GM23248 (cell line): ENCODE data around the gene SKP1. TPM values are rescaled to one million over a fixed set of nuclear protein-coding genes. Genes with fewer than 3 reads are reported as not detected.

Source experiments
- DNase-seq: peaks from one replicate; pipeline ENCODE4 v3.0.0-alpha.2; 2015
- H2AFZ ChIP-seq: fragments of 200-600 bp; sonication (generic); 2 replicates; pipeline ENCODE4 v1.6.1; 2016; ENCODE audit warnings: antibody characterized with exemption
- H3F3A ChIP-seq: fragments of 200-600 bp; sonication (generic); 2 replicates; pipeline ENCODE4 v1.6.1; 2016; ENCODE audit warnings: mild to moderate bottlenecking, antibody characterized with exemption, mixed run types; ENCODE audit not compliant: insufficient read depth
- H3K27ac ChIP-seq: fragments of 200-600 bp; sonication (generic); 2 replicates; pipeline ENCODE4 v1.5.1; 2016; ENCODE audit warnings: mild to moderate bottlenecking
- H3K27me3 ChIP-seq: fragments of 200-600 bp; sonication (generic); replicated peaks from 2 replicates; pipeline ENCODE4 v1.6.1; 2016; ENCODE audit warnings: mild to moderate bottlenecking; ENCODE audit not compliant: insufficient read depth
- H3K36me3 ChIP-seq: fragments of 200-600 bp; sonication (generic); 2 replicates; pipeline ENCODE4 v1.6.1; 2016; ENCODE audit warnings: low read depth, mild to moderate bottlenecking
- H3K4me1 ChIP-seq: fragments of 200-600 bp; sonication (generic); 2 replicates; pipeline ENCODE4 v1.6.1; 2016; ENCODE audit warnings: mild to moderate bottlenecking; ENCODE audit not compliant: insufficient read depth
- H3K4me2 ChIP-seq: fragments of 200-600 bp; sonication (generic); one replicate; pipeline ENCODE4 v1.6.1; 2016; ENCODE audit warnings: mild to moderate bottlenecking; ENCODE audit not compliant: unreplicated experiment
- H3K4me3 ChIP-seq: fragments of 200-600 bp; sonication (generic); 2 replicates; pipeline ENCODE4 v1.5.1; 2016; ENCODE audit warnings: mild to moderate bottlenecking
- H3K79me2 ChIP-seq: fragments of 200-600 bp; sonication (generic); 2 replicates; pipeline ENCODE4 v1.6.1; 2016; ENCODE audit warnings: mild to moderate bottlenecking; ENCODE audit not compliant: insufficient read depth
- H3K9ac ChIP-seq: fragments of 200-600 bp; sonication (generic); 2 replicates; pipeline ENCODE4 v1.6.1; 2016; ENCODE audit warnings: mild to moderate bottlenecking
- H3K9me2 ChIP-seq: fragments of 200-600 bp; sonication (generic); 2 replicates; pipeline ENCODE4 v1.6.1; 2016; ENCODE audit warnings: mixed run types, mild to moderate bottlenecking, moderate library complexity; ENCODE audit not compliant: insufficient read depth
- H3K9me3 ChIP-seq: fragments of 200-600 bp; sonication (generic); one replicate; pipeline ENCODE4 v1.6.1; 2017; ENCODE audit warnings: low read depth
- H4K20me1 ChIP-seq: fragments of 200-600 bp; sonication (generic); 2 replicates; pipeline ENCODE4 v1.6.0; 2016; ENCODE audit not compliant: insufficient read depth
- EZH2 ChIP-seq: fragments of 200-600 bp; sonication (generic); IDR thresholded peaks from 2 replicates; pipeline ENCODE4 v1.6.1; 2018; ENCODE audit warnings: antibody characterized with exemption, mild to moderate bottlenecking; ENCODE audit not compliant: insufficient read depth, poor library complexity, severe bottlenecking
- EZH2phosphoT487 ChIP-seq: fragments of 200-600 bp; sonication (generic); IDR thresholded peaks from 2 replicates; pipeline ENCODE4 v1.6.1; 2018; ENCODE audit warnings: antibody characterized with exemption, moderate library complexity, mild to moderate bottlenecking, low read depth; ENCODE audit not compliant: insufficient read depth
- WGBS, 2 experiments: methylation state at CpG; one replicate each; pipeline ENCODE4 v1.1.6; 2015 to 2017; ENCODE audit warnings: low lambda C conversion rate in 2 of 2, low coverage in 1 of 2; ENCODE audit errors: missing lambda C conversion rate in 2 of 2; 5-methylcytosine and 5-hydroxymethylcytosine counted together
- in situ Hi-C: fragments of 300-500 bp; cut with MboI; formaldehyde crosslinking; loops from 2 replicates; pipeline ENCODE4 v1.15.0; 2020
- polyA plus RNA-seq: library from polyadenylated mRNA; unstranded; fragments of >200 nt; fragmentation: Nextera tagmentation; extraction: Ambion mirVana; gene quantifications from 2 replicates; pipeline ENCODE4 v1.2.1, GENCODE V29; 2016
- total RNA-seq: library from RNA; depleted of rRNA; stranded (reverse); fragments of >200 nt; shearing (Covaris generic); gene quantifications from 2 replicates; pipeline ENCODE4 v1.2.3, GENCODE V29; 2014

Gene SKP1
- total and polyA plus RNA-seq, 2 experiments from 2014 or later = 238 to 1,145 TPM

GRCh38 chr5:134175921-134176510, 734 bp downstream of the SKP1 start:
- Histone ChIP-seq H4K20me1 (peaks cover 17% of the 10 kb centered on the region), H3K9ac (peak overlapping the region; percentile 95), H3K36me3 (peaks cover 15% of the 10 kb centered on the region), H3K9me2 (no peaks in the 10 kb centered on the region), H3K9me3 (no peaks in the 10 kb centered on the region), H3F3A (peaks cover 21% of the 10 kb centered on the region), H3K4me1 (peaks cover 17% of the 10 kb centered on the region), H2AFZ (peak overlapping the region; percentile 73; the same call in 1 of the 2 replicates), H3K4me3 (peak overlapping the region; percentile 87), H3K27me3 (no peaks in the 10 kb centered on the region), H3K4me2 (peak overlapping the region; percentile 96), H3K27ac (peak overlapping the region; percentile 91), H3K79me2 (peaks cover 57% of the 10 kb centered on the region)
- DNase-seq = peak; percentile 71
- TF ChIP-seq EZH2 = no peak
- in situ Hi-C loops = loop anchor here (25.0 kb wide), 1 partner anchor 411 kb away; no protein-coding TSS in a partner anchor
- WGBS, 2 experiments = 0 to 1% methylated on average over 23 to 26 of the region's 31 CpGs

GRCh38 chr5:134174841-134175839, 1.6 kb downstream of the SKP1 start:
- H3K9me2 ChIP-seq = no peaks in the 10 kb centered on the region
- H3K4me1 ChIP-seq = peaks cover 17% of the 10 kb centered on the region
- H4K20me1 ChIP-seq = peaks cover 17% of the 10 kb centered on the region
- H2AFZ ChIP-seq = no peak overlapping the region
- peaks cover 26% of the 10 kb centered on the region for H3F3A ChIP-seq
- in situ Hi-C loops = loop anchor here (25.0 kb wide), 1 partner anchor 412 kb away; no protein-coding TSS in a partner anchor
- peaks cover 23% of the 10 kb centered on the region for H3K36me3 ChIP-seq
- no peaks in the 10 kb centered on the region for H3K9me3 ChIP-seq
- 11% methylated on average over 10 of the region's 10 CpGs for WGBS, 2 experiments
- H3K4me2 ChIP-seq = peak overlapping the region; percentile 96
- peak overlapping the region; percentile 87 for H3K4me3 ChIP-seq
- H3K27me3 ChIP-seq = no peaks in the 10 kb centered on the region
- H3K9ac ChIP-seq = peak overlapping the region; percentile 95
- no peak for TF ChIP-seq EZH2
- TF ChIP-seq EZH2phosphoT487 = no peak
- peak overlapping the region; percentile 91 for H3K27ac ChIP-seq
- H3K79me2 ChIP-seq = peaks cover 66% of the 10 kb centered on the region
- DNase-seq = peak; percentile 63

GRCh38 chr5:134171972-134172371, 4.8 kb downstream of the SKP1 start:
- WGBS, 2 experiments = 95 to 98% methylated on average over 4 of the region's 4 CpGs
- no peak for DNase-seq
- no peak overlapping the region for H3K27ac ChIP-seq
- H4K20me1 ChIP-seq = peaks cover 20% of the 10 kb centered on the region
- no peaks in the 10 kb centered on the region for H3K27me3 ChIP-seq
- no peak overlapping the region for H2AFZ ChIP-seq
- H3K4me3 ChIP-seq = no peak overlapping the region
- no peaks in the 10 kb centered on the region for H3K9me3 ChIP-seq
- H3K79me2 ChIP-seq = peaks cover 97% of the 10 kb centered on the region
- in situ Hi-C loops = no loop called here
- H3K36me3 ChIP-seq = peaks cover 50% of the 10 kb centered on the region
- no peaks in the 10 kb centered on the region for H3K9me2 ChIP-seq
- TF ChIP-seq EZH2 = no peak
- TF ChIP-seq EZH2phosphoT487 = no peak
- H3K9ac ChIP-seq = no peak overlapping the region
- peaks cover 26% of the 10 kb centered on the region for H3F3A ChIP-seq
- H3K4me1 ChIP-seq = peaks cover 20% of the 10 kb centered on the region
- no peak overlapping the region for H3K4me2 ChIP-seq

DNA sequence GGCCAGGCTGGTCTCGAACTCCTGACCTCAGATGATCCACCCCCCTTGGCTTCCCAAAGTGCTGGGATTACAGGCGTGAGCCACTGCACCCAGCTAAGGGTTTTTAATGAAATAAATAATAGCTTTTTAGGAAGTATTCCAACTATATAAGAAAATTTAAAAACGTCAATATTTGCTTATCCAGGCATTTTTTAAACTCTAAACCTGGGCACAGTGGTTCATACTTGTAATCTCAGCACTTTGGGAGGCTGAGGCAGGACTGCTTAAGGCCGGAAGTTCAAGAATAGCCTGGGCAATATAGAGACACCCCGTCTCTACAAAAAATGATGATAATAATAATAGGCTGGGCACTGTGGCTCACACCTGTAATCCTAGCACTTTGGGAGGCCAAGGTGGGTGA, 14.2 kb downstream of the SKP1 start:
- peaks cover 96% of the 10 kb centered on the region for H3K79me2 ChIP-seq
- no peaks in the 10 kb centered on the region for H3K9me3 ChIP-seq
- H2AFZ ChIP-seq = no peak overlapping the region
- no peak overlapping the region for H3K4me3 ChIP-seq
- in situ Hi-C loops = no loop called here
- peaks cover 9% of the 10 kb centered on the region for H3F3A ChIP-seq
- H3K4me2 ChIP-seq = no peak overlapping the region
- no peak overlapping the region for H3K9ac ChIP-seq
- H4K20me1 ChIP-seq = peaks cover 3% of the 10 kb centered on the region; the same call in 1 of the 2 replicates
- H3K27ac ChIP-seq = no peak overlapping the region
- no peaks in the 10 kb centered on the region for H3K27me3 ChIP-seq
- H3K9me2 ChIP-seq = no peaks in the 10 kb centered on the region
- no peaks in the 10 kb centered on the region for H3K4me1 ChIP-seq
- WGBS, 2 experiments = 96 to 97% methylated on average over 5 of the region's 5 CpGs
- peaks cover 89% of the 10 kb centered on the region for H3K36me3 ChIP-seq
- no peak for DNase-seq
- TF ChIP-seq EZH2phosphoT487 = no peak
- no peak for TF ChIP-seq EZH2
